ENCODE measurements around the gene TMEM129.

Gene TMEM129

GRCh38 chr4:1757836-1758235, 36.7 kb upstream of the TMEM129 start:
- DNase-seq: no peak

DNA sequence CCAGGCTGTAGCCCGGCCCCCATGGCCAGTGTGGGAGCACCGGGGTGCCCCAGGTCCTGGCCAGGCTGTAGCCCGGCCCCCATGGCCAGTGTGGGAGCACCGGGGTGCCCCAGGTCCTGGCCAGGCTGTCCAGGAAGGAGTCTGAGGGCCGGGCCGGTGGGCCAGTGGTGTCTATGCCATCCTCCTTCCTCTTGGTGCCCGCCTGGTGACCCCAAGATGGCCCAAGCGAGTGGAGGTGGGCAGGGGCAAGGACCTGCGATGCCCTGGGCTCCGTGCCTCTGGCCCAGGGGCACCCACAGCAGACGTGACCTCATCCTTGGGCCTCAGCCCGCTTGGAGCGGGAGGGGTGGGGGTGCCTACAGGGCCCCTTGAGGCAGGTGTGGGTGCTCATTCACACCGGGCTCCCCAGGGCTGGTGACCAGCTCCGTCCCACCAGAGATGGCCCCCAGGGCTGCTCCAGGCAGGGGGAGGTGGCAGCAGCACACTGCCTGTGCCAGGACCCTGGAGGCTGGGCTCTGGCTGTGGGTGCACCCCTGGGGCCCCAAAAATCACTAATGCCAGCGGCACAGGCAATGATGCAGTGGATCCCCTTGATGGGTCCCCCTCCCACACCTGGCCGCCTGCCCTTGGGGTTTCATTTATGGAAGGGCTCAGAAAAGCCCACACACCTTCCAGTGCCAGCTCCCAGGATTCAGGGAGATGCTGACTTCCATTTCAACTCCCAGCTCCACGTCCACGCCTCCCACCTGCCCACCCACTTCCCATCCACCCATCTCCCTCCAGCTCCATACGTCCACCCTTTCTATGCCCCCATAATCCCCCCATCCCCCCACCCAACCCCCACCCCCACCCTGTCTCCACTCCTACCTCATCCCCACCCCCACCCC, 36.0 kb upstream of the TMEM129 start:
- no peak for DNase-seq

DNA sequence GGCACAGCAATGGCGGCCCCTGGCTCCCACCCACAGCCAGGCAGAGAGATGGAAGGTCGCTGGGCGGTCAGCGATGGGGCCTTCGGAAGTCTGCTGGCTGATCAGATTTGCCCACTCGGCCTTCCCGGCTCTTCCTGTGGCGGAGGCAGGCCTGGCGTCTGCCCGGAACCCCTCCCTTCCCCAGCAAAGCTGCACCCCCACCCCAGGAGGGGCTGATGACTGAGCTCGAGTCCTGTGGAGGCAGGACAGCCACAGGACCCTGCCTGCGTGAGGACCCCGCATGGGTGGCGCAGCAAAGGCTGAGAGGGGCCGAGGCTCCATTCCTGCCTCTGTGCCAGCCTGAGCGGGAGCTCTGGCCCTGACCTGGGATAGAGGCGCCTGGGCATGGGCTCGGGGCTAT, 35.0 kb upstream of the TMEM129 start:
- DNase-seq: no peak

GRCh38 chr4:1755297-1755696, 34.2 kb upstream of the TMEM129 start:
- no peak for DNase-seq

GRCh38 chr4:1754336-1754735, 33.2 kb upstream of the TMEM129 start:
- DNase-seq: no peak

DNA sequence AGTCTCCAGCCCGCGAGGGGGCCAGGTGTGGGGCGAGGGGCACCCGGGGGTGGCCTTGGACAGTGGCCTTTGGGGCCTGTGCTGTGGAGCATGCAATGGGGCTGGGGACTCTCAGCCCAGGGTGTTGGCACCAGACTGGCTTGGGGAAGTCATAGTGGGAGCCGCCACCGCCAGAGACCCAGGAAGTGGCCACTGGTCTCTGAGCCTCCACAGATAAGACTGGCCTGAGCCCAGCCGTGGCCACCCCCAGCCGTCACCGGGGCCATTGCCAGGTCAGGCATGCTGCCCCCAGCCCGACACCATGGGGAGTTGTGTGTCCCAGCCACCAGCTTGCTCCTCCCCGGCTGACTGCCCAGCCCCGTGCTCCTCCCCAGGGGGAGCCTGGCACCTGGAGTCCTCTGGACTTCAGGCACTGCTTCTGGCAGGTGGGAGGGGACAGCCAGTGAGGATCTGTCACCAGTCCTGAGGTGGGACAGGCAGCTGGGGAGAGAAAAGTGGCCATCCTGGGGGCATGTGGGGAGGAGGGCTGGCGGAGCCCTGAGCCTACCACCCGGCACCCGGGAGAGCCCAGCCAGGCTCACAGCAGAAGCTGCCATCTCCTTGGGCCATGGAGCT, 32.7 kb upstream of the TMEM129 start:
- DNase-seq: no peak

- DNase-seq: no peak
Measured at GRCh38 chr4:1753294-1753696, 32.2 kb upstream of the TMEM129 start.

DNA sequence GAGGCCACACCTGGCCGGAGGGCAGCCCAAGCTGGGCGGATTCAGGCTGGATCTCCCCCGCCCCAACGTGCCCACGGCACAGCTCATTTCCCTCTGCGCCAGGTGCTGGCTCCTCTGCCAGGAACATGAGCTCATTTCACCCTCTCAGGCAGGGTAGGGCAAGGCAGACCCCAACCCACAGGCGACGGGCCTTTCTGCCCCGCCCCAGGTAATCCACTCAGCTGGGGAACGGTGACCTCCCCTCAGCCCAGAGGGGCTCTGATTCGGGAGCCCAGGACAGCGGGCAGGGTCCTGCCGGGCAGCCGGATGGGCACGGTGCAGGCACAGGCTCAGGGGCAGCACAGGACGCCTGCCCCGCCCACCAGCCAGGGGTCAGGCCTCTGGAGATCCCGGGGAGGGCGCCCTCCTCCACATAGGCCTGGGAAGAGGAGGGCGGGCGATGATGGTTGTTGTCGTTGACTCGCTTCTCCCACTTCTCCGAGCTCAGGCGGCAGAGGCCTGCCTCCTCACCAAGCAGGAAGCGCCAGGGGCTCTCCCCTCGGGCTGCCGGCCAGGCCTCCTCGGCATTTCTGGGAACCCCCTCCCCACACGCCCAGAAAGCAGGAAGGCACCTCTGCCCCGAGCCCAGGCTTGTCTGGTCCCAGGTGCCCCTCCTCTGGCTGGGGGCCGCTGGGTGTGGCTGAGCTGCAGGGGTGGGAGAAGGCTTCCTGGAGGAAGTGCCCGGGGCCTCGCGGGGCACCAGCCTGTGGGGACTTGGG, 31.3 kb upstream of the TMEM129 start:
- no peak for DNase-seq

DNA sequence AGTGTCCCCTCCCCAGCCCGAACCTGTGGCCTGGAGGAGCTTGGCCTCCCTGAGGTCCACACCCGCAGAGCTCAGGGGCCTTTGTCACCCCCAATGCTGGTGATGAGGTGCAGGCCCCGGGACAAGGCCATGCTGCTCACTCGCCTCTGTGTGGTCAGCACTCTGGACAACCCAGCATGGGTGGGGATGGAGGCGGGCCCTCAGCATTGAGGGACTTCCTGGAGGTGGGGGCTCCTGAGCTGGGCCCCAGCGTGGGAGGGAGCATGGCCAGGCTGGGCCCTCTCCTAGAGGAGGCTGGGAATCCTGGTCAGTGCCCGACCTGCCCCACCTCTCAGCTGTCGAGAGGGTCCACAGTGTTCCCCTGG, 30.8 kb upstream of the TMEM129 start:
- DNase-seq: no peak

DNA sequence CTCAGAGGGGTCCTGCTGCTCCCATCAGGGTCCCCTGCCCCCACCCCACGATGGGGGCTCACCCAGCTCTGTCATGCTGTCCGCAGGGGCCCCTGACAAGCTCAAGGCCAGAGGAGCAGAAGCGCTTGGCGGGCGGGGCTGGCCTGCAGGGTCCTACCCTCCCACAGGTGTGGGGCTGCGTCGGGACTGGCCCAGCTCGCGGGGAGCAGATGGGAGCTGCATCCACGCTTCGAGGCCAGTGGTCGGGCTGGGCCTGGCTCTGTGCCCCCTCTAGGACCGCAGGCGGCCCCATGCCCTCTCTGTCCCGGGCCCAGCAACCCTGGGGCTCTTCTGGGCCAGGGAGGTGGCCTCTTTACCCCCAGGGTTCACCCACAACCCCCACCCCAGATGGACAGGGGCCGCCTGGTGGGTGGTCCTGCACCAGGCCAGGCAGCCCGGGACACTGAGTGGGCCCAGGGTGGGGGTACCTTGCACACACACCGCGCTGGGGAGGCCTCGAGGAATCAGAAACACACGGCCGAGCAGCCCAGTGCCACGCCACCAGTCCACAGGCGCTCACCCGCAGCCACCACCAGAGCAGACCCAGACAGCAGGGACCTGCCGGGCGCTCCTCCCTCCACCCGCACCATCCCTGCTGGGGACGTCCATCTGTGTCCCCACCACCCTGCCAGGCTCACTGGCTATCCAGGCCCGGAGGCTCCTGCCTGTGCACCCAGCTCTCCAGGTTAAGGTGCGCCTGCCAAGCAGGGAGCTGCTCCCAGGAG, 30.2 kb upstream of the TMEM129 start:
- DNase-seq: no peak

DNA sequence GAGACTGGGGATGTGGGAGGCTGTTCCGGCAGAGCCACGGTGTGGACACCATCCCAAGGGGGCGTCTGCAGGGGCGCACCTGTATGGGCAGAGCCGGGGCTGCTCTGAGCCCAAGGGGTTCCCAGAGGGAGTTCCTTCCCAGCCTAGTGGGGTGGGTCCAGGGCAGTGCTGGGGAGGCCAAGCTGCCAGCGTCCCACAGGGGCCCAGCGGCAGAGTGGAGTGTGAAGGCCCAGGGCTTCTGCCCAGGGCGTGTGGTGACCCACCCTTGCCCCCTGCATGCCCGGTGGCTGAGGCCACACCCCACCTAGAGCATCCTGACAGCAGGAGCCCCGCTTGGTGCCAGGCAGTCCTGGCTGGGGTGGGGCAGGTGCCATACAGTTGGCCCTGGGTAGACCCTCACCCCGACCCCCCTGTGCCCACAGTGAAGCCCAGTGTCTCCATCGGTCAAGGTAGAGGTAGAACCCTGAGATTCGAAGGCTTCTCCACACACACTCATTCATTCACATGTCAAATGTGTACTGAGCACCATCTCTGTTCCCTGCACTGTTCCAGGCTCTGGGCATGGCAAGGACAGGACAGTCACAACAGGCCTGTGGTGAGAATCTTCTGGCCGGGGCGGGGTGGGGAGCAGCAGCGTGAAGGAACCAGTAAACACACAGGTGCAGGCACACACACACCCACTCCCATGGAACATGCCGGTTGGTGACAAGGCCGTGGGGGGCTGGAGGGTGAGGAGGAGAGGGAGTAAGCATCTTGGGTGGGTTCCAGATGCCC, 29.4 kb upstream of the TMEM129 start:
- DNase-seq: no peak

GRCh38 chr4:1749826-1750225, 28.7 kb upstream of the TMEM129 start:
- DNase-seq: no peak

- DNase-seq: no peak
Measured at GRCh38 chr4:1749370-1749769, 28.2 kb upstream of the TMEM129 start.

- DNase-seq: peak; percentile 81
Measured at GRCh38 chr4:1748465-1748995, 27.4 kb upstream of the TMEM129 start.

GRCh38 chr4:1747603-1747967, 26.5 kb upstream of the TMEM129 start:
- DNase-seq: no peak

- no peak for DNase-seq
Measured at GRCh38 chr4:1746919-1747602, 25.9 kb upstream of the TMEM129 start.

GRCh38 chr4:1746265-1746691, 25.2 kb upstream of the TMEM129 start:
- DNase-seq: peak; percentile 86

DNA sequence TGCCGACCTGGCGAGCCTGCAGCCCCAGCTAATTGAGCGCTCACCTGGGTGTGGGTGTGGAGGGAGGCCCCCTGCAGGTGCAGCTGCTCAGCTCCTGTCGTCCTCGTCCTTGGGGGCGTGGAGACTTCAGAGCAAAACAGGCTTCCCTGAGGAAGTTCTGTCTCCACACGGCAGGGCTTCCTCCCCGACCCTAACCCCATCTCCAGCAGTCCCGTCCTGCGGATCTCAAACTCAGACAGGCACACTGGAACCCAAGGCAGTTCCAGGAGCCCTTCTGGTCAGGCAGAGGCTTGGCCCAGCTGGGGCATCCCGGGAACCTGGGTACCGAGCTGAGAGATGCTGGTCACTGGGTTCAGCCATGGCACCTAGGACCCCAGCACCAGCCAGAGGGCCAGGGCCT, 24.6 kb upstream of the TMEM129 start:
- no peak for DNase-seq

GRCh38 chr4:1745165-1745564, 24.0 kb upstream of the TMEM129 start:
- no peak for DNase-seq

DNA sequence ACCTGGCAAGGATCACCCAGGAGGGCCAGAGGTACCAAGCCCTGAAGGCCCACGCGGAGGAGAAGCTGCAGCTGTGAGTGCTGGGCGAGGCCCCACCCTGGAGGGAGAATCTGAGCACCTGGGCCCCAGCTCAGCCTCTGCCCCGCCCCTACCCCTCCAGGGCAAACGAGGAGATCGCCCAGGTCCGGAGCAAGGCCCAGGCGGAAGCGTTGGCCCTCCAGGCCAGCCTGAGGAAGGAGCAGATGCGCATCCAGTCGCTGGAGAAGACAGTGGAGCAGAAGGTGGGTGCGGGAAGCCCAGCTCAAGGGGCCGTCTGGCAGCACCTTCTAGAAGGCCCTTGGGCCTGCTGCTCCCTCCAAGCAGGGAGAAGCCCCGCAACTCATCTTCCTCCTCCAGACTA, 23.4 kb upstream of the TMEM129 start:
- DNase-seq: no peak

- no peak for DNase-seq
Measured at GRCh38 chr4:1743975-1744374, 22.9 kb upstream of the TMEM129 start.

Measured in activated naive CD4-positive, alpha-beta T cell treated with anti-CD3 and anti-CD28 coated beads, Interleukin-2, amount 50 U/mL, for 16 hours (primary cell).